IMR-90 (cell line): ENCODE results near the gene MFNG. TPM values are rescaled to one million over a fixed set of nuclear protein-coding genes. Genes with fewer than 3 reads are reported as not detected.

Source experiments
- ATAC-seq: fragments of 200-7000 bp; cut with Tn5 transposase; 2 replicates; pipeline ENCODE4 v1.9.1; 2020; ENCODE audit warnings: low read depth, mild to moderate bottlenecking, moderate library complexity
- BruUV-seq: library from RNA; stranded (reverse); fragments of 400-500 nt; replicated peaks from 2 replicates; lab custom pipeline; 2021; lab: Mats Ljungman, UMichigan
- CTCF ChIA-PET: fragments of 300-600 bp; formaldehyde crosslinking; extraction: SDS; loops from one replicate; lab custom pipeline; 2021; ENCODE audit warnings: antibody characterized with exemption; lab: Yijun Ruan, JAX
- POLR2A ChIA-PET: fragments of 300-600 bp; sonication (Branson Sonifier 250); formaldehyde crosslinking; loops from one replicate; lab custom pipeline; 2022; ENCODE audit warnings: antibody characterized with exemption; ENCODE audit not compliant: unreplicated experiment; lab: Charles Lee
- DNase-seq: peaks from one replicate; pipeline ENCODE4 v3.0.0; 2013
- H2AFZ ChIP-seq: replicated peaks from 2 replicates; pipeline ENCODE3; 2013; ENCODE audit warnings: low read length, mild to moderate bottlenecking; ENCODE audit not compliant: poor library complexity
- H2AK5ac ChIP-seq: 2 replicates; pipeline ENCODE4 v1.6.1; 2013; ENCODE audit warnings: low read depth, low read length, inconsistent platforms
- H2AK9ac ChIP-seq: replicated peaks from 2 replicates; pipeline ENCODE3; 2013; ENCODE audit warnings: mild to moderate bottlenecking, low read depth, low read length, moderate library complexity; ENCODE audit not compliant: poor library complexity
- H2BK120ac ChIP-seq: 2 replicates; pipeline ENCODE4 v1.6.1; 2013; ENCODE audit warnings: low read depth, low read length, inconsistent platforms
- H2BK15ac ChIP-seq: 3 replicates; pipeline ENCODE4 v1.6.1; 2013; ENCODE audit warnings: low read depth, low read length, inconsistent platforms
- H2BK20ac ChIP-seq: 2 replicates; pipeline ENCODE4 v1.6.1; 2013; ENCODE audit warnings: low read depth, mild to moderate bottlenecking, inconsistent platforms, low read length, moderate library complexity
- H2BK5ac ChIP-seq: 2 replicates; pipeline ENCODE4 v1.6.1; 2013; ENCODE audit warnings: mild to moderate bottlenecking, low read depth, low read length, inconsistent platforms; ENCODE audit not compliant: poor library complexity, severe bottlenecking
- H3K14ac ChIP-seq: replicated peaks from 2 replicates; pipeline ENCODE4 v1.6.1; 2013; ENCODE audit warnings: low read depth, low read length, inconsistent platforms
- H3K18ac ChIP-seq: 2 replicates; pipeline ENCODE4 v1.6.1; 2013; ENCODE audit warnings: low read depth, low read length, control low read depth
- H3K23ac ChIP-seq: 2 replicates; pipeline ENCODE4 v1.6.1; 2013; ENCODE audit warnings: low read depth, low read length, inconsistent platforms
- H3K27ac ChIP-seq: 2 replicates; pipeline ENCODE4 v1.5.1; 2013; ENCODE audit warnings: mild to moderate bottlenecking, control low read depth, low read length; ENCODE audit not compliant: insufficient read depth
- H3K27me3 ChIP-seq: 2 replicates; pipeline ENCODE4 v1.6.1; 2013; ENCODE audit warnings: low read length; ENCODE audit not compliant: control insufficient read depth, insufficient read depth
- H3K36me3 ChIP-seq: 2 replicates; pipeline ENCODE4 v1.6.1; 2013; ENCODE audit warnings: low read length, mixed read lengths; ENCODE audit not compliant: control insufficient read depth, insufficient read depth
- H3K4ac ChIP-seq: 2 replicates; pipeline ENCODE4 v1.6.1; 2013; ENCODE audit warnings: low read depth, low read length, inconsistent platforms
- H3K4me1 ChIP-seq: 2 replicates; pipeline ENCODE4 v1.6.1; 2013; ENCODE audit warnings: low read length, mixed read lengths; ENCODE audit not compliant: control insufficient read depth, insufficient read depth
- H3K4me2 ChIP-seq: 2 replicates; pipeline ENCODE4 v1.6.1; 2013; ENCODE audit warnings: low read depth, mild to moderate bottlenecking, control low read depth, low read length, moderate library complexity
- H3K4me3 ChIP-seq: 2 replicates; pipeline ENCODE4 v1.5.1; 2013; ENCODE audit warnings: low read depth, mild to moderate bottlenecking, control low read depth, low read length, moderate library complexity; ENCODE audit not compliant: insufficient read depth
- H3K56ac ChIP-seq: 2 replicates; pipeline ENCODE4 v1.6.1; 2013; ENCODE audit warnings: low read length, inconsistent platforms; ENCODE audit not compliant: insufficient read depth; ENCODE audit errors: extremely low read depth
- H3K79me1 ChIP-seq, 2 experiments: 2 replicates each; pipeline ENCODE4 v1.6.1; 2013; ENCODE audit warnings: low read length in 2 of 2, inconsistent platforms in 1 of 2, low read depth in 1 of 2
- H3K9ac ChIP-seq: 2 replicates; pipeline ENCODE4 v1.6.1; 2013; ENCODE audit warnings: low read depth, low read length, control low read depth
- H3K9me1 ChIP-seq: 2 replicates; pipeline ENCODE4 v1.6.1; 2013; ENCODE audit warnings: low read length, inconsistent platforms; ENCODE audit not compliant: insufficient read depth
- H3K9me3 ChIP-seq: 2 replicates; pipeline ENCODE4 v1.6.1; 2013; ENCODE audit warnings: low read length; ENCODE audit not compliant: control insufficient read depth, insufficient read depth
- H4K20me1 ChIP-seq: 2 replicates; pipeline ENCODE4 v1.6.1; 2013; ENCODE audit warnings: low read length, inconsistent platforms; ENCODE audit not compliant: insufficient read depth
- H4K5ac ChIP-seq: 2 replicates; pipeline ENCODE4 v1.6.1; 2013; ENCODE audit warnings: mild to moderate bottlenecking, low read depth, low read length, control low read depth
- H4K8ac ChIP-seq, 2 experiments: 2 replicates each; pipeline ENCODE4 v1.6.1; 2013; ENCODE audit warnings: low read depth in 2 of 2, low read length in 2 of 2, control low read depth in 1 of 2, inconsistent platforms in 1 of 2
- H4K91ac ChIP-seq: 2 replicates; pipeline ENCODE4 v1.6.1; 2013; ENCODE audit warnings: low read depth, low read length, inconsistent platforms; ENCODE audit not compliant: insufficient read depth
- CEBPB ChIP-seq: IDR thresholded peaks from 2 replicates; pipeline ENCODE4 v1.6.1; 2012; ENCODE audit warnings: low read depth, low read length, improper control_type of control experiment
- CTCF ChIP-seq: conservative IDR thresholded peaks from 2 replicates; pipeline ENCODE4 v1.5.1; 2012; ENCODE audit warnings: mild to moderate bottlenecking, low read depth, low read length, improper control_type of control experiment
- ELK1 ChIP-seq: fragments of 150-350 bp; IDR thresholded peaks from 2 replicates; pipeline ENCODE4 v1.6.1; 2016; ENCODE audit warnings: low read depth, mild to moderate bottlenecking, low read length, moderate library complexity, borderline replicate concordance
- MAFK ChIP-seq: IDR thresholded peaks from 2 replicates; pipeline ENCODE4 v1.6.1; 2012; ENCODE audit warnings: low read depth, low read length, improper control_type of control experiment
- MXI1 ChIP-seq: IDR thresholded peaks from 2 replicates; pipeline ENCODE4 v1.6.1; 2012; ENCODE audit warnings: low read depth, mild to moderate bottlenecking, low read length, moderate library complexity, borderline replicate concordance
- NFE2L2 ChIP-seq: fragments of 150-350 bp; IDR thresholded peaks from 2 replicates; pipeline ENCODE4 v1.6.1; 2016; ENCODE audit warnings: low read depth, mild to moderate bottlenecking, low read length
- POLR2A ChIP-seq: IDR thresholded peaks from 2 replicates; pipeline ENCODE4 v1.6.1; 2012; ENCODE audit warnings: mild to moderate bottlenecking, low read depth, low read length
- RFX5 ChIP-seq: IDR thresholded peaks from 2 replicates; pipeline ENCODE4 v1.8.0; 2012; ENCODE audit warnings: low read depth, mild to moderate bottlenecking, low read length, moderate library complexity
- SMC3 ChIP-seq: fragments of 150-350 bp; IDR thresholded peaks from 2 replicates; pipeline ENCODE4 v1.6.1; 2016; ENCODE audit warnings: low read depth, mild to moderate bottlenecking, antibody characterized with exemption, low read length, moderate library complexity
- USF2 ChIP-seq: fragments of 150-350 bp; IDR thresholded peaks from 2 replicates; pipeline ENCODE4 v1.6.1; 2017; ENCODE audit warnings: mild to moderate bottlenecking, antibody characterized with exemption, low read length, low read depth
- WGBS, 2 experiments: methylation state at CpG; one replicate each; pipeline versions ENCODE4 v1.1.5 to v1.1.7; 2013; ENCODE audit warnings: missing lambda C conversion rate in 2 of 2; ENCODE audit not compliant: insufficient read length in 1 of 2; ENCODE audit errors: extremely low coverage in 2 of 2; 5-methylcytosine and 5-hydroxymethylcytosine counted together
- dilution Hi-C: fragments of 300-500 bp; cut with HindIII; formaldehyde crosslinking; loops from one replicate; pipeline ENCODE4 v1.14.3; 2018; ENCODE audit warnings: low sequenced_read_pairs; ENCODE audit not compliant: unreplicated experiment
- in situ Hi-C: fragments of 300-500 bp; cut with MboI; formaldehyde crosslinking; loops from 3 replicates; pipeline ENCODE4 v1.14.3; 2019; ENCODE audit warnings: low sequenced_read_pairs, inconsistent platforms, mixed read lengths
- intact Hi-C: fragments of 100-400 bp; cut with micrococcal nuclease; formaldehyde crosslinking; loops from 2 replicates; pipeline ENCODE4 v1.10.0; 2022
- polyA plus RNA-seq, 3 experiments: library from polyadenylated mRNA; depleted of rRNA; stranded (reverse); fragments of >200 nt; gene quantifications; 2 replicates each; pipeline ENCODE4 v1.2.3, GENCODE V29; 2012; ENCODE audit warnings: low replicate concordance in 1 of 3
- total RNA-seq: library from RNA; depleted of rRNA; stranded (reverse); fragments of >200 nt; gene quantifications from 2 replicates; pipeline ENCODE4 v1.2.3, GENCODE V29; 2012

Gene MFNG
- total and polyA plus RNA-seq, 2 of the 4 experiments (the other 2 are of a cell fraction): 0.15 TPM; not detected in 1

- 20% methylated on average over 2 of the region's 6 CpGs; no CpG with 5 or more reads in 1 of the 2 experiments for WGBS, 2 experiments
These were observed 24.2 kb downstream of the MFNG start for GRCh38 chr22:37461961-37462360.

More at GRCh38 chr22:37461961-37462360, 24.2 kb downstream of the MFNG start:
- peaks cover 24% of the 10 kb centered on the region for H3K27me3 ChIP-seq
- H3K56ac ChIP-seq: no peak overlapping the region
- H3K4me1 ChIP-seq: no peaks in the 10 kb centered on the region
- POLR2A ChIA-PET: no interaction called here
- H3K4me2 ChIP-seq: no peak overlapping the region
- no peaks in the 10 kb centered on the region for H3K9me1 ChIP-seq
- no peak overlapping the region for H2AK9ac ChIP-seq
- no peak overlapping the region for H3K23ac ChIP-seq
- no peak overlapping the region for H2BK5ac ChIP-seq
- H4K8ac ChIP-seq: no peak overlapping the region
- no peaks in the 10 kb centered on the region for H3K36me3 ChIP-seq
- no peak overlapping the region for H3K4ac ChIP-seq
- BruUV-seq: no TSS peak
- no peaks in the 10 kb centered on the region; the same call in 1 of the 2 replicates for H4K20me1 ChIP-seq
- no peak overlapping the region for H2BK20ac ChIP-seq
- no peak for DNase-seq
- H3K79me1 ChIP-seq: no peaks in the 10 kb centered on the region
- no peak overlapping the region for H3K27ac ChIP-seq
- no peak overlapping the region for H2BK120ac ChIP-seq
- dilution Hi-C loops (no loop called here), in situ Hi-C loops (loop anchor here (10.0 kb wide), 1 partner anchor 287 kb away; no protein-coding TSS in a partner anchor), intact Hi-C loops (no loop called here)
- H2BK15ac ChIP-seq: no peak overlapping the region
- no peak overlapping the region for H2AK5ac ChIP-seq
- no peak overlapping the region for H3K9ac ChIP-seq
- TF ChIP-seq SMC3 (no peak), MAFK (no peak), CEBPB (no peak), MXI1 (no peak), POLR2A (no peak), CTCF (no peak), ELK1 (no peak), RFX5 (no peak), USF2 (no peak), NFE2L2 (no peak)
- no peak overlapping the region for H3K14ac ChIP-seq
- H3K4me3 ChIP-seq: no peak overlapping the region
- no peak overlapping the region for H4K91ac ChIP-seq
- ATAC-seq: no peak
- H4K5ac ChIP-seq: no peak overlapping the region
- H3K9me3 ChIP-seq: no peaks in the 10 kb centered on the region
- no peak overlapping the region for H3K18ac ChIP-seq
- no peak overlapping the region for H2AFZ ChIP-seq
- CTCF ChIA-PET: no interaction called here
